Spleen (tissue), 11 donors: Measurements from ENCODE around the gene SULT2B1. TPM values are rescaled to one million over a fixed set of nuclear protein-coding genes. Genes with fewer than 3 reads are reported as not detected.

Source experiments
- DNase-seq: peaks from one replicate; pipeline ENCODE4 v3.0.0-alpha.2; 2020
- H3K27ac ChIP-seq, 8 donors: fragments of 200-600 bp; sonication (generic) in 7 of 8; 1 replicate in 4 of 8; 2 replicates in 4 of 8; pipeline versions ENCODE4 v1.5.0 to v1.8.0; 2016 to 2021; ENCODE audit warnings: inconsistent platforms in 4 of 8, mild to moderate bottlenecking in 4 of 8, moderate library complexity in 1 of 8
- H3K27me3 ChIP-seq, 7 donors: fragments of 200-600 bp; sonication (generic) in 6 of 7; replicated peaks in 1 of 7; 1 replicate in 4 of 7; 2 replicates in 3 of 7; pipeline versions ENCODE4 v1.5.0 to v1.8.0; 2016 to 2021; ENCODE audit warnings: inconsistent platforms in 3 of 7, mild to moderate bottlenecking in 1 of 7
- H3K36me3 ChIP-seq, 6 donors: fragments of 200-600 bp; sonication (generic) in 5 of 6; 1 replicate in 4 of 6; 2 replicates in 2 of 6; pipeline versions ENCODE4 v1.5.0 to v1.8.0; 2016 to 2021; ENCODE audit warnings: inconsistent platforms in 2 of 6
- H3K4me1 ChIP-seq, 6 donors: fragments of 200-600 bp; sonication (generic) in 5 of 6; 1 replicate in 3 of 6; 2 replicates in 3 of 6; pipeline versions ENCODE4 v1.5.0 to v1.8.0; 2016 to 2021; ENCODE audit warnings: inconsistent platforms in 3 of 6
- H3K4me3 ChIP-seq, 8 donors: fragments of 200-600 bp; sonication (generic) in 7 of 8; 1 replicate in 4 of 8; 2 replicates in 4 of 8; pipeline versions ENCODE4 v1.5.0 to v1.8.0; 2016 to 2021; ENCODE audit warnings: inconsistent platforms in 4 of 8, mild to moderate bottlenecking in 4 of 8, moderate library complexity in 2 of 8
- H3K9me3 ChIP-seq, 8 donors: fragments of 200-600 bp; sonication (generic) in 7 of 8; 1 replicate in 4 of 8; 2 replicates in 4 of 8; pipeline versions ENCODE4 v1.5.0 to v1.8.0; 2016 to 2021; ENCODE audit warnings: inconsistent platforms in 4 of 8
- CTCF ChIP-seq, 11 experiments: fragments of 200-600 bp in 7 of 11; fragments of 450-650 bp in 4 of 11; sonication (generic) in 4 of 11; IDR thresholded peaks in 8 of 11; conservative IDR thresholded peaks in 3 of 11; 1 replicate in 7 of 11; 2 replicates in 4 of 11; pipeline versions ENCODE4 v1.4.0 to v1.8.0; 2016 to 2021; ENCODE audit warnings: antibody characterized with exemption in 11 of 11, inconsistent platforms in 4 of 11, mild to moderate bottlenecking in 1 of 11
- POLR2A ChIP-seq, 3 donors: fragments of 450-650 bp; IDR thresholded peaks; one replicate each; pipeline ENCODE4 v1.5.1; 2017; ENCODE audit warnings: antibody characterized with exemption in 3 of 3, mild to moderate bottlenecking in 1 of 3
- POLR2AphosphoS5 ChIP-seq, 3 donors: sonication (generic); formaldehyde crosslinking; IDR thresholded peaks; one replicate each; pipeline ENCODE4 v1.5.1; 2017; ENCODE audit warnings: antibody characterized with exemption in 3 of 3
- WGBS, 5 donors: extraction: QIAGEN DNeasy Blood & Tissue Kit in 3 of 5; methylation state at CpG; one replicate each; pipeline versions ENCODE4 v1.1.5 to v1.1.7; 2013 to 2018; 5-methylcytosine and 5-hydroxymethylcytosine counted together
- intact Hi-C: fragments of 100-400 bp; cut with DNase I; formaldehyde crosslinking; loops from one replicate; pipeline ENCODE4 v1.15.0; 2023; ENCODE audit warnings: low total_unique reads
- polyA plus RNA-seq, 3 donors: library from polyadenylated mRNA; stranded (reverse); fragments of 200-250 nt; gene quantifications; one replicate each; pipeline ENCODE4 v1.2.1, GENCODE V29; 2013
- total RNA-seq, 7 donors: library from RNA; depleted of rRNA in 3 of 7; stranded (reverse); fragments of >200 nt in 3 of 7; fragmentation: NEBNext Ultra II Directional in 4 of 7; extraction: Animal tissue kit (Norgen Biotek cat#: 25700) in 4 of 7; gene quantifications; one replicate each; pipeline versions ENCODE4 v1.1.0 to v1.2.1, GENCODE V29; 2016 to 2021
- donor health status: healthy with polysubstance abuse.
- donor health status: DM: no; HTN: no; CAD: no; lungs with moderate emphysema.
- donor health status: DM: no; HTN: no; CAD: no.
- donor health status: Bipolar disorder and iron deficiency.
- donor health status: healthy.
- donor health status: DM: no; HTN: no; CAD: no.
- donor health status: DM: yes; HTN: yes; CAD: no.

The SULT2B1 gene
- total and polyA plus RNA-seq, 10 donors = 0.12 to 0.58 TPM; not detected in 8

GRCh38 chr19:48635263-48635965, 83.4 kb downstream of the SULT2B1 start:
- peak overlapping the region; percentile 92 to 98 (median 95) for H3K27ac ChIP-seq
- H3K27me3 ChIP-seq = no peaks in the 10 kb centered on the region
- H3K36me3 ChIP-seq = peaks cover 0 to 31% (median 20%) of the 10 kb centered on the region in 6 donors
- intact Hi-C loops = no loop called here
- H3K9me3 ChIP-seq = no peaks in the 10 kb centered on the region
- 1 to 5% (median 1%) methylated on average over 12 to 67 of the region's 67 CpGs for WGBS, 5 donors
- DNase-seq = peak; percentile 95
- TF ChIP-seq POLR2A (IDR thresholded peaks at IDR 0.05) = peak in 1 of 3 donors; percentile 5
- peak in 1 of 11 experiments; percentile 15 for TF ChIP-seq CTCF (IDR thresholded peaks at IDR 0.05 in 8 of 11, conservative IDR thresholded peaks at IDR 0.05 in 3 of 11)
- TF ChIP-seq POLR2AphosphoS5 (IDR thresholded peaks at IDR 0.05) = peak; percentile 64 to 86 (median 84)
- peaks cover 40 to 92% (median 72%) of the 10 kb centered on the region in 6 donors for H3K4me1 ChIP-seq
- peak overlapping the region; percentile 57 to 98 (median 77) for H3K4me3 ChIP-seq

DNA sequence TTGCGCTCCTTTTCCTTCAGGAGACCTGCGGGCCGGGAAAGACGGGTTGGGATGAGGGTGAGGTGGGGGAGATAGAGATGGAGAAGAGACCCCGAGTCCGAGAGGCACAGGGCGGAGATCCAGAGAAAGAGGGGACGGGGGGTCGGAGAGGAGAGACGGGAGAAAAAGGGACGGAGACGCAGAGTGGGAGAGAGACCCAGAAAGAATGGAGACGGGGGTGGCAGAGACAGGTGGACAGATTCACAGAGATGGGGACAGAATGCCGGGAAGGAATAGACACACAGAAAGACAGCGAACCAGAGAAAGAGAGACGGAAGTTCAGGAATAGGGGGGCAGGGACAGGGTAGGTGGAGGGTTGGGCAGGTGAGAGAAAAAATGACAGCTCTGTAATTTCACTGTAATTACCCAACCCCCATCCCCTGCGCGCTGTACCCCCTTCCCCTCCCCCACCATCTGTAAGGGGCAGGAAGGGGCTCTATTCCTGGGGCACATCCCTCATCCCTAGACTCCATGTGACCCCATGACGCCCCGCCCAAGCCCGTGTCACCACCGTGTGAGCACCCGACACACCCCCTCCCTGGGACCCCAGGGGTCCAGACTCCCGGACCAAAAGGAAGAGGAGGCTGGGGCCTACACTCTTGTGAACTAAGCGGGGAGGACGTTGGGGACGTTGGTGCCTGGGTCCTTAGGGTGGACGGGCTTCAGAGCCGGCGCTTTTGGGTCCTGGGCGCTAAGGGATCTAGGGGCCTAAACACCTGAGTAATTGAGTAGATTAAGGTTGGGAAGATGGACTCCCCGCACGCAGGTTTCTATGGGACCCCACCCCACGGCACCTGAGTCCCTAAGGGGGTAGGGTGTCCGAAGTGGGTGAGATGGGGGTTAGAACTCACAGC, 84.2 kb downstream of the SULT2B1 start:
- intact Hi-C loops = no loop called here
- Histone ChIP-seq H3K27me3 (no peaks in the 10 kb centered on the region), H3K4me3 (peak overlapping the region; percentile 57 to 98 (median 77)), H3K36me3 (peaks cover 0 to 23% (median 16%) of the 10 kb centered on the region in 6 donors), H3K27ac (peak overlapping the region; percentile 92 to 98 (median 95)), H3K4me1 (peaks cover 34 to 84% (median 64%) of the 10 kb centered on the region in 6 donors), H3K9me3 (no peaks in the 10 kb centered on the region)
- no peak for TF ChIP-seq CTCF (IDR thresholded peaks at IDR 0.05 in 8 of 11, conservative IDR thresholded peaks at IDR 0.05 in 3 of 11)
- TF ChIP-seq POLR2AphosphoS5 (IDR thresholded peaks at IDR 0.05) = no peak
- TF ChIP-seq POLR2A (IDR thresholded peaks at IDR 0.05) = no peak
- 1 to 2% (median 1%) methylated on average over 30 to 35 of the region's 35 CpGs for WGBS, 5 donors
- DNase-seq = peak; percentile 91

GRCh38 chr19:48636859-48637448, 85.0 kb downstream of the SULT2B1 start, which contains the start of gene DBP:
DBP (minus strand) TSS chr19:48637379; CDS start chr19:48636994, 385 bp downstream.
- peak within 1 kb of the TSS; percentile 57 to 98 (median 77) for H3K4me3 ChIP-seq
- TF ChIP-seq POLR2AphosphoS5 (IDR thresholded peaks at IDR 0.05) (peak in 1 of 3 donors; percentile 77), POLR2A (IDR thresholded peaks at IDR 0.05) (peak in 1 of 3 donors; percentile 13), CTCF (IDR thresholded peaks at IDR 0.05 in 8 of 11, conservative IDR thresholded peaks at IDR 0.05 in 3 of 11) (peak in 4 of 11 experiments; percentile 12 to 38 (median 22))
- peak; percentile 93 for DNase-seq
- peaks cover 34 to 76% (median 56%) of the 10 kb centered on the region in 6 donors for H3K4me1 ChIP-seq
- peak within 1 kb of the TSS; percentile 92 to 98 (median 95) for H3K27ac ChIP-seq
- peaks cover 0 to 16% (median 10%) of the 10 kb centered on the region in 6 donors for H3K36me3 ChIP-seq
- intact Hi-C loops = no loop called here
- 0 to 1% (median 0%) methylated on average over 21 to 40 of the region's 40 CpGs for WGBS, 5 donors
- H3K9me3 ChIP-seq = no peaks in the 10 kb centered on the region
- no peaks in the 10 kb centered on the region for H3K27me3 ChIP-seq
